Thoracic aorta (tissue), 2 donors: ENCODE results near the gene CDRT4. TPM values are rescaled to one million over a fixed set of nuclear protein-coding genes. Genes with fewer than 3 reads are reported as not detected.

Experiments used
- ATAC-seq: fragments of 150-250 bp; one replicate; pipeline ENCODE4 v1.8.0; 2017; ENCODE audit warnings: low read depth; ENCODE audit not compliant: insufficient number of reproducible peaks, low FRiP score
- DNase-seq: peaks from one replicate; pipeline ENCODE4 v3.0.0-alpha.2; 2020; ENCODE audit warnings: low spot score
- H3K27ac ChIP-seq, 2 donors: fragments of 200-600 bp; sonication (generic); 1 replicate in 1 of 2; 2 replicates in 1 of 2; pipeline ENCODE4 v1.5.1; 2016; ENCODE audit warnings: mild to moderate bottlenecking in 2 of 2, moderate library complexity in 2 of 2
- H3K27me3 ChIP-seq: fragments of 200-600 bp; sonication (generic); replicated peaks from 2 replicates; pipeline ENCODE4 v1.6.0; 2016; ENCODE audit warnings: mild to moderate bottlenecking; ENCODE audit not compliant: insufficient read depth
- H3K36me3 ChIP-seq: fragments of 200-600 bp; sonication (generic); one replicate; pipeline ENCODE4 v1.5.1; 2016
- H3K4me1 ChIP-seq, 2 donors: fragments of 200-600 bp; sonication (generic); 1 replicate in 1 of 2; 2 replicates in 1 of 2; pipeline versions ENCODE4 v1.5.1 to v1.6.0; 2016; ENCODE audit warnings: low read depth in 2 of 2, mild to moderate bottlenecking in 1 of 2; ENCODE audit not compliant: control insufficient read depth in 1 of 2
- H3K4me3 ChIP-seq: fragments of 200-600 bp; sonication (generic); 2 replicates; pipeline ENCODE4 v1.5.1; 2016; ENCODE audit warnings: mild to moderate bottlenecking
- H3K9me3 ChIP-seq: fragments of 200-600 bp; sonication (generic); 2 replicates; pipeline ENCODE4 v1.5.1; 2016
- CTCF ChIP-seq: fragments of 200-600 bp; sonication (generic); IDR thresholded peaks from one replicate; pipeline ENCODE4 v1.5.1; 2019; ENCODE audit warnings: antibody characterized with exemption
- total RNA-seq, 2 donors: library from RNA; depleted of rRNA; stranded (reverse); fragments of >200 nt; gene quantifications; one replicate each; pipeline versions ENCODE4 v1.1.0 to v1.2.3, GENCODE V29; 2016

CDRT4 gene
- total RNA-seq, 2 donors from 2014 or later: 13.5 to 22.2 TPM

GRCh38 chr17:15501793-15502192 is 34.4 kb upstream of the CDRT4 start:
- ATAC-seq: no peak
- H3K4me1 ChIP-seq: peaks cover 3 to 15% of the 10 kb centered on the region in 2 donors
- no peak overlapping the region for H3K4me3 ChIP-seq
- TF ChIP-seq CTCF: no peak
- peak overlapping the region in 1 of 2 donors; percentile 81 for H3K27ac ChIP-seq
- no peaks in the 10 kb centered on the region for H3K36me3 ChIP-seq
- DNase-seq: no peak
- H3K9me3 ChIP-seq: no peaks in the 10 kb centered on the region
- H3K27me3 ChIP-seq: no peaks in the 10 kb centered on the region

- no peak overlapping the region for H3K27ac ChIP-seq
- no peaks in the 10 kb centered on the region for H3K9me3 ChIP-seq
- ATAC-seq (no peak), DNase-seq (no peak)
- H3K4me1 ChIP-seq: peaks cover 3 to 15% of the 10 kb centered on the region in 2 donors
- no peak for TF ChIP-seq CTCF
- no peaks in the 10 kb centered on the region for H3K36me3 ChIP-seq
- no peaks in the 10 kb centered on the region for H3K27me3 ChIP-seq
- no peak overlapping the region for H3K4me3 ChIP-seq
These were observed 33.9 kb upstream of the CDRT4 start for GRCh38 chr17:15501282-15501681.

- DNase-seq: no peak
- no peak overlapping the region for H3K27ac ChIP-seq
These were observed 30.7 kb upstream of the CDRT4 start for GRCh38 chr17:15498107-15498506.

GRCh38 chr17:15496735-15497670 is 29.6 kb upstream of the CDRT4 start:
- Histone ChIP-seq H3K4me3 (no peak overlapping the region), H3K36me3 (no peaks in the 10 kb centered on the region), H3K9me3 (no peaks in the 10 kb centered on the region), H3K27ac (no peak overlapping the region), H3K4me1 (peaks cover 0 to 5% of the 10 kb centered on the region in 2 donors), H3K27me3 (no peaks in the 10 kb centered on the region)
- TF ChIP-seq CTCF: no peak
- no peak for ATAC-seq
- no peak for DNase-seq

More at GRCh38 chr17:15498107-15498506, 30.7 kb upstream of the CDRT4 start:
- H3K27me3 ChIP-seq: no peaks in the 10 kb centered on the region
- H3K4me3 ChIP-seq: no peak overlapping the region
- H3K36me3 ChIP-seq: no peaks in the 10 kb centered on the region
- no peak for ATAC-seq
- TF ChIP-seq CTCF: no peak
- no peaks in the 10 kb centered on the region for H3K9me3 ChIP-seq
- peaks cover 2 to 13% of the 10 kb centered on the region in 2 donors for H3K4me1 ChIP-seq

- Histone ChIP-seq H3K9me3 (no peaks in the 10 kb centered on the region), H3K36me3 (no peaks in the 10 kb centered on the region), H3K4me1 (no peaks in the 10 kb centered on the region), H3K4me3 (no peak overlapping the region), H3K27me3 (no peaks in the 10 kb centered on the region), H3K27ac (no peak overlapping the region)
- no peak for ATAC-seq
- no peak for TF ChIP-seq CTCF
- no peak for DNase-seq
These were observed 27.4 kb upstream of the CDRT4 start for GRCh38 chr17:15494821-15495220.
